HG03565 (cell line): ENCODE measurements around the gene LRRC42.
"Not testable (repeated sequence)": the region's sequence is repeated elsewhere in the genome, so short reads cannot be mapped to it uniquely, and the experiment has no call there.

ENCODE experiments used
- ATAC-seq: cut with Tn5 transposase; IDR thresholded peaks from one replicate; pipeline ENCODE4 v1.9.1; 2021; ENCODE audit warnings: mild to moderate bottlenecking, moderate library complexity; ENCODE audit not compliant: unreplicated experiment

Gene LRRC42

DNA sequence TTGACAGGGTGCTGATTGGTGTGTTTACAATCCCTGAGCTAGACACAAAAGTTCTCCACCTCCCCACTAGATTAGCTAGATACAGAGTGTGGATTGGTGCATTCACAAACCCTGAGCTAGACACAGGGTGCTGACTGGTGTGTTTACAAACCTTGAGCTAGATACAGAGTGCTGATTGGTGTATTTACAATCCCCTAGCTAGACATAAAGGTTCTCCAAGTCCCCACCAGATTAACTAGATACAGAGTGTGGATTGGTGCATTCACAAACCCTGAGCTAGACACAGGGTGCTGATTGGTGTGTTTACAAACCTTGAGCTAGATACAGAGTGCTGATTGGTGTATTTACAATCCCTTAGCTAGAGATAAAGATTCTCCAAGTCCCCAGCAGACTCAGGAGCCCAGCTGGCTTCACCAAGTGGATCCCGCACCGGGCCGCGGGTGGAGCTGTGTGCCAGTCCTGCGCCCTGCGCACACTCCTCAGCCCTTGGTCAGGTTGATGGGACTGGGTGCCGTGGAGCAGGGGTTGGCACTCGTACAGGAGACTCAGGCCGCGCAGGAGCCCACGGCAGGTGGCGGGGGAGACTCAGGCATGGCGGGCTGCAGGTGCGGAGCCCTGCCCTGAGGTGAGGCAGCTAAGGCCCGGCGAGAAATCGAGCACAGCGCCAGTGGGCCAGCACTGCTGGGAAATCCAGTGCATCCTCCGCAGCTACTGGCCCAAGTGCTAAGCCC lies 57.8 kb downstream of the LRRC42 start:
- ATAC-seq = not testable (repeated sequence)

- ATAC-seq = no peak
Measured at GRCh38 chr1:54004481-54005049, 58.4 kb downstream of the LRRC42 start.

DNA sequence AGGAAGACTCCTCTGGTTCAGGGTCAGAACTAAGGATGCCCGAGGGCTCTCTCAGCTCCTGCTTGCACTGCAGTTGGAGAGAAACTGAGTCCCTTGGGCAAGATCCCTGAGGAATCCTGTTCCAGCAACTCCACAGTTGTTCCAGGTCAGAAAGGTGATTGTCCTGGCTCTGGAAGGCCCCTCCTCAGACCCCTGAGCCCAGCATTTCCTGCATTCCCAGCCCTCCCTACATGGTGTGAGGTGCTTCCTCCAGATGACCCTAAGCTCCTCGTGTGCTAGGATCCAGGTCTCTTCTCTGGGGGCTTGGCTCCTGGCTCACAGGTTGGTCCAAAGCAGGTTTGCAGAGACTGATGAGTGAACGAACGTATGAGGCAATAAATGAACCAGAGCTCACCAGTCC lies 60.4 kb downstream of the LRRC42 start:
- no peak for ATAC-seq

- no peak for ATAC-seq
Measured at GRCh38 chr1:54007613-54008012, 61.5 kb downstream of the LRRC42 start.

GRCh38 chr1:54008876-54009275 lies 62.7 kb downstream of the LRRC42 start:
- no peak for ATAC-seq

DNA sequence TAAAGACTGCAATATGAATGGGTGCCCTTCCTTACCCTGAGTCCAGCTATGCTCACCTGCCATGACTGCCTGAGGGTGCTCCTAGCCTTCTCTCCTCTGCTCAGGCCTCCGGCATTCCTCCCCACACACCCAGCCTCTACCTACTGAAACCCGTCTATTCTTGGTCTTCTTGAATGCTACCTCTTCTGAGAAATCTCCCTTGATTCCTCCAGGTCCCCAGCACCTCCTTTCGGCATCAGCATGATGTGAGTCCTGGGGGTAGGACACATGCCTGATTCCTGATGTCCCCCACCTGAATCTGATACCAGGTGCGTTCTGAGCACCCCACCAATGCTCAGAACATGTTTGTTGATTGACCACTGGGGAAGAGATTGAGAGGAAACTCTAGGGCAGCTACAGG lies 63.3 kb downstream of the LRRC42 start:
- ATAC-seq = no peak

DNA sequence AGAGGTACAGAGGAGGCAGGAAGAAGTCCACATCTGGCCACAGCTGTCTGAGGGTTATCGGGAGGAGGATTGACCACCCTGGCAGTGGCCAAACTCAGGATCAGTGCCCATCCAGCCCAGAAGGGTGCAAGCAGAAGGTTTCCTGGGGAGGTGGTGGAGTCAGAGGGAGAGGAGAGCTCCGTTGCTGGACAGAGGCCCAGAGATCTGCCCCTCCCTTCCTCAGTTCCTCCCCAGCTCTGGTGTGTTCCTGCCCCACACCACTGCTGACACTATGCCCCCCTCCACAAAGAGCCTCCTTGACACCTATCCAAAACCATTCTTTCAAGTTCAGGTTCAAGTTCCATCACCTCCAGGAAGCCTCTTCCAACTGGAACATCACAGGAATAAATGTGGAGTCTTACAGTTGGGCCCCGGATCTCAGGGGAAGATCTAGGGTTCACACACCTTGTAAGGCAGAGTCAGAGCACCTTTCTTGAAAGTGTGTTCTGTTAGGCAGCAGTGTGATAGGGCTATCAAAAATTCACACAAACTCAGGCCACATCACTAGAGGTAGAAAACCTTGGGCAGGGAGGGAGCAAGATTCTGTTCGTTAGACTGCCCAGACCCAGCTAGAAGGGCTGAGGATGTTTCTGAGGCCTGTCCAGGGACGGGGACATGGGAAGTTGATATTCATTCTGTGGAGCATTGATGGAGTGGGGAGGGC lies 64.4 kb downstream of the LRRC42 start:
- no peak for ATAC-seq

DNA sequence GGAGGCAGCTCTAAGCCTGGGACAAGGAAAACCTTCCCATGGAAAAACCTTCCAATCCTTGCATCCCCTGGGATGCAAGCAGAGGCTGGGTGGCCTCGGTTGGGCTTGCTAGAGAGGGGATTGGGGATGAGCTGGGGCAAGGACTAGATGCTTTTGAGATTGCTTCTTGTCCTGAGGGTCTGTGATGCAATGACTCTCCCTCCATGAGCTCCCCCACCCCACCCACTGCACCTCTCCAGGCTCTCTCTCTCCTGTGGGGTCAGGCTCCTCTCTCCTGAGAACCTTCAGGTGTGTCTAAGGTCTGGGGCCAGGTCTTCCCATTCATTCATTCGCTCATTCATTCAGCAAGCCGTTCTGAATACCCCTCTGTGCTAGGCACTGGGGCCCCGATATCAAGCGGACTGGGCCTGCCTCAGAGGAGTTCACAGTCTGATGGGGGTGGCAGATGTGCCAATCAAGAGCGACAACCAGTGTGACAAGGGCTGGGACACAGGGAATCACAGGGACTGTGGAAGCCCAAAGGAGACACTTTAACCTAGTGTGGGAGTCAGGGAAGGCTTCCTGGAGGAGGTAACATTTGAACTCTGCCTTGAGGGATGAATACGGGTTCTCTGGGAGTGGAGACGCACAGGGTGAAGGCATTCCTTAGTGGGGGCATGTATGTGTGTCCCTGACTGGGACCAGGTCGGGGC lies 65.3 kb downstream of the LRRC42 start:
- no peak for ATAC-seq

DNA sequence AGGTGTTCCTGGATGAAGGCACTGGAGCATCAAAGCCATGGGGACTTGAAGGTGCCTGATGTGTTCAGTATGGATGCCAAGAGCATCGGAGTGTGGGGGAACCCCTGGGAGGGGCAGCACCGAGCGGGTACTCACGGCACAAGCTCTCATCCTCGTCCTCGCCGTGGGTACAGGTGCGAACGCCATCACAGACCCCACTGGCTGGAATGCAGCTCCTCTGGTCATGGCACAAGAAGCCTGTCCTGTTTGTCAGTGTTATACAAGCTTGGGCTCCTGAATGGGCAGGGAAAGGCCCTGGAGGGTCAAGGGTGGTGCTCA lies 65.8 kb downstream of the LRRC42 start:
- ATAC-seq = no peak

DNA sequence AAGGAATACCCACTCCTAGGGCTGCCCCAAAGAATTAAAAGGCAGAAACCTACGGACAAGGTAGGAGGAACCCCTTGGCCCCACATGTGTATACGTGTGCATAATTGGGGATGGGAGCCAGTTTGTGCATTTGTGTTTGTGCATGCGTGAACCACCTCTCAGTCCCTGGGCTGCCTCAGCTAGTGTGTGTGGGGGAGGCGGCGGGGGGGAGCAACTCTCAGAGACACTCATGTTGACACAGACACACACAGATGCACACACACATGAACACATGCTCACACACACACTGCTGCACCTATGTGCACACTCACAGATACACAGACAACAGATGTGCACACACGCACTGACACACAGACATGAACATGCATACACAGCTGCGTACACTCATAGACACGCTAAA lies 66.7 kb downstream of the LRRC42 start:
- no peak for ATAC-seq

GRCh38 chr1:54013393-54014008 lies 67.4 kb downstream of the LRRC42 start:
- ATAC-seq = no peak

DNA sequence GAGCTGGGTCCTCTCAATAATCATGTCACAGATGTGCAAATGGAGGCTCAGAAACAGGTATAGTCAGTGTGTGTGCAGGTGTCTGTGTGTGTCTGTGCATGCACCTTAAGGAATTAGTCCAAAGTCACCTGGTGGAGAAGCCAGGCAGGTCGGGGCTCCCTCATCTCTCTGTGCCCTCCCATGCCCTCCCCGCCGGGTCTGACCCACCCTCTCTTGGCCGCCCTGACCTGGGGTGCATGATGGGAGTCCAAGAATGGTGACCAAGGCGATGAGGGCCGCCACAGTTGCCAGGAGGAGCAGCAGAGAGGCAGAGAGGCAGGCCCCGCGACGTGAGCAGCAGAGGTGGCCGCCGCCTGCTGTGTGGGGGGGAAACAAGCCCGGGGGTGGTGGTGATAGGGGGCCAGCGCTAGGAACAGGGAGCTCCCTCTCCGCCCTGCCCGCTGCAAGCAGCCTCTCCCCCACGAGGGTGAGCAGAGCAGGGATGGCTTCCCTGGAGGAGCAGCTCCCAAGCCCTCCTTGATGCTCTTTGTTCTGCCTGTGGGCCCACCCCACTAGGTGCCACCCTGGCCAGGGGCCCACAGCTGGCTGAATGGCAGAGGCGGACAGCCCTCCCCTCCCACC lies 68.0 kb downstream of the LRRC42 start:
- no peak for ATAC-seq

DNA sequence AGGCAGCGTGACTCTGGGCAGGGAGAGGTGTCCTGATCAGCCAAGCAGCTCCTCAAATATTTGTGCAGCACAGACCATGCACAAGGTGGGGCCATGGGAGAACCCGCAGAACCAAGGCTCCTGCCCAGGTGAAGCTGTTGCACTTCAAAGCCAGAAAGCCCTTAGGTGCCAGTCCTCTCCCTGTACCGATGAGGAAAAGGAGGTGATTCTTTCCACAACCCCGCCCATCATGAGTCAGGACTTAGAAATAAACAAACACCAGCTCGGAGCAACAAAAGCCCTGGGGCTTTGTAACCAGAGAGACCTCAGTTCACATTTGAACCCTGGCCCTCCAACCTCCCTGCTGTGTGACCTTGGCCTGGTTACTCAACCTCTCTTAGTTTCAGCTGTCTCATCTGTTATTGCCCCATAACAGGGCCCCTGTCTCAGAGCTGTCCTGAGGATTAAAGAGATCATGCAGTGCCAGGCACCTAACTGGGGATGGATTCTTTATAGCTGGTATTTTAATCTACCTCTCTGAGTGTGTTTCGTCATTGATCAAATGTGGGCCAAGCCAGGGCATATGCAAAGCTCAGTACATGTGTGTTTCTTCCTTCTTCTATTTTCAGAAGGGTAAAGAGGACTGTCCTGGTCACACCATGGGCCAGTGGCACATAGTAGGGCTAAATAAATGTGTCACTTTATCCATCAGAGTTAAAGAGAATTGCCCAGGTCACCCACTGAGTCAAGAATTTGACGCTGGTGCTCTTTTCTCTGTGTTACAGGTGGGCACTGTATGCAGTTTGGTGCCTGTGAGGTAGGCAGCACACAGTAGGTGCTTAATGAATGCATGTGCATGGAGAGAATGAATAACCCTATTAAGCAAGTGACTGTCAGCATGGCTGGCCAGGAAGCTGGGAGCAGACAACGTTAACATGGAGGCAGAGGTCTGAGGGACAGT lies 70.5 kb downstream of the LRRC42 start:
- ATAC-seq = no peak
